Peyer's patch (tissue), 4 donors: Measurements from ENCODE around the gene RAB1B. TPM values are rescaled to one million over a fixed set of nuclear protein-coding genes. Genes with fewer than 3 reads are reported as not detected.

Source experiments
- DNase-seq, 3 donors: peaks; one replicate each; pipeline ENCODE4 v3.0.0-alpha.2; 2017 to 2019
- H3K27ac ChIP-seq, 4 donors: fragments of 200-600 bp; sonication (generic); one replicate each; pipeline ENCODE4 v1.5.1; 2016 to 2019
- H3K27me3 ChIP-seq, 2 donors: fragments of 200-600 bp; sonication (generic); one replicate each; pipeline ENCODE4 v1.5.1; 2019
- H3K36me3 ChIP-seq, 3 donors: fragments of 200-600 bp; sonication (generic); one replicate each; pipeline ENCODE4 v1.5.1; 2016 to 2019
- H3K4me1 ChIP-seq, 4 donors: fragments of 200-600 bp; sonication (generic); one replicate each; pipeline ENCODE4 v1.5.1; 2016 to 2019
- H3K4me3 ChIP-seq, 4 donors: fragments of 200-600 bp; sonication (generic); 1 replicate in 3 of 4; 2 replicates in 1 of 4; pipeline ENCODE4 v1.5.1; 2016 to 2019; ENCODE audit warnings: mild to moderate bottlenecking in 1 of 4
- H3K9me3 ChIP-seq, 4 donors: fragments of 200-600 bp; sonication (generic); one replicate each; pipeline ENCODE4 v1.5.1; 2016 to 2019; ENCODE audit warnings: mild to moderate bottlenecking in 1 of 4
- POLR2A ChIP-seq, 2 donors: fragments of 450-650 bp; IDR thresholded peaks; one replicate each; pipeline ENCODE4 v1.5.1; 2017; ENCODE audit warnings: antibody characterized with exemption in 2 of 2, mild to moderate bottlenecking in 2 of 2, moderate library complexity in 2 of 2
- total RNA-seq, 4 donors: library from RNA; depleted of rRNA; stranded (reverse); fragments of >200 nt; gene quantifications; one replicate each; pipeline ENCODE4 v1.1.0, GENCODE V29; 2016
- TF ChIP-seq, protein P1 (sequence below), 6 experiments: fragments of 450-650 bp in 4 of 6; fragments of 200-600 bp in 2 of 6; sonication (generic) in 1 of 6; IDR thresholded peaks; one replicate each; pipeline ENCODE4 v1.5.1; 2017 to 2019; ENCODE audit warnings: antibody characterized with exemption in 6 of 6, mild to moderate bottlenecking in 3 of 6, moderate library complexity in 1 of 6

The RAB1B gene
- total RNA-seq, 4 donors from 2014 or later, result 80.0 to 161 (median 103) TPM

DNA sequence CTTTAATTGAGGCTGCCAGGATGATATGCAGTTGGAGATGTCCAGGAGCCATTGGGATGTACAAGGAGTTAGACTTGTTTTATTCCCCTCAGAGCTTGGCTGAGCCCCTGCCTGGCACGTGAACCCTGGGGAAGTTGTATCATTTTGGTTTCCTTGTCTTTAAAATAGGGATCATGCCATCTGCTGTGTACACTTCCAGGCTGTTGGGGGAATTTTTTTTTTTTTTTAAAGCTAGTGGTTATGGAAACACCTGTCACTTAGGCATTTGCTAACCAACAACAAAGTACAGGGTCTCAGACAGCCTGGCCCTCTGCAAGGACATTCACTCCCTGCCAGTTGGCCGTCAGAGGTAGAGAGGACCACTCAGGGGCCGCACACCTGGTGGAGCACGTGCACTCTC is 8.5 kb upstream of the RAB1B start:
- H3K4me1 ChIP-seq, result peaks cover 0 to 16% (median 9%) of the 10 kb centered on the region in 4 donors
- peaks cover 0 to 28% (median 0%) of the 10 kb centered on the region in 3 donors for H3K36me3 ChIP-seq
- no peak for TF ChIP-seq POLR2A (IDR thresholded peaks at IDR 0.05)
- TF ChIP-seq, protein P1, sequence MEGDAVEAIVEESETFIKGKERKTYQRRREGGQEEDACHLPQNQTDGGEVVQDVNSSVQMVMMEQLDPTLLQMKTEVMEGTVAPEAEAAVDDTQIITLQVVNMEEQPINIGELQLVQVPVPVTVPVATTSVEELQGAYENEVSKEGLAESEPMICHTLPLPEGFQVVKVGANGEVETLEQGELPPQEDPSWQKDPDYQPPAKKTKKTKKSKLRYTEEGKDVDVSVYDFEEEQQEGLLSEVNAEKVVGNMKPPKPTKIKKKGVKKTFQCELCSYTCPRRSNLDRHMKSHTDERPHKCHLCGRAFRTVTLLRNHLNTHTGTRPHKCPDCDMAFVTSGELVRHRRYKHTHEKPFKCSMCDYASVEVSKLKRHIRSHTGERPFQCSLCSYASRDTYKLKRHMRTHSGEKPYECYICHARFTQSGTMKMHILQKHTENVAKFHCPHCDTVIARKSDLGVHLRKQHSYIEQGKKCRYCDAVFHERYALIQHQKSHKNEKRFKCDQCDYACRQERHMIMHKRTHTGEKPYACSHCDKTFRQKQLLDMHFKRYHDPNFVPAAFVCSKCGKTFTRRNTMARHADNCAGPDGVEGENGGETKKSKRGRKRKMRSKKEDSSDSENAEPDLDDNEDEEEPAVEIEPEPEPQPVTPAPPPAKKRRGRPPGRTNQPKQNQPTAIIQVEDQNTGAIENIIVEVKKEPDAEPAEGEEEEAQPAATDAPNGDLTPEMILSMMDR (IDR thresholded peaks at IDR 0.05), result no peak

DNA sequence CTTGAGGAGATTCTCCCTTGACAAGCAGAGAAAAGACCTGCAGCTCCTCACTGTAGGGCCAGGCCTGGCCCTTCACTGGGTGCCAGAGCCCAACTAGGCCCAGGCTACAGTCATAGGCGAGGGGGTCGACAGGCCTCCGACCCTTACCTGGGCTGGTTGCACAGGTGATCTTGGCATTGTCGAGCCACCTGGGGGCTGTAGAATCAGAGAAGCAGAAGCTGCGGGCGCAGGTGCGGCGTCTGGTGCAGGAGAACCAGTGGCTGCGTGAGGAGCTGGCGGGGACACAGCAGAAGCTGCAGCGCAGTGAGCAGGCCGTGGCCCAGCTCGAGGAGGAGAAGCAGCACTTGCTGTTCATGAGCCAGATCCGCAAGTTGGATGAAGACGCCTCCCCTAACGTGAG is 6.9 kb upstream of the RAB1B start:
- H3K27ac ChIP-seq, result no peak overlapping the region
- H3K4me3 ChIP-seq, result no peak overlapping the region
- H3K27me3 ChIP-seq, result no peaks in the 10 kb centered on the region
- DNase-seq, result no peak
- peaks cover 0 to 28% (median 0%) of the 10 kb centered on the region in 3 donors for H3K36me3 ChIP-seq
- H3K9me3 ChIP-seq, result no peaks in the 10 kb centered on the region
- TF ChIP-seq, protein P1 (IDR thresholded peaks at IDR 0.05), result no peak
- TF ChIP-seq POLR2A (IDR thresholded peaks at IDR 0.05), result no peak
- peaks cover 0 to 25% (median 7%) of the 10 kb centered on the region in 4 donors for H3K4me1 ChIP-seq

More for the DNA sequence above, 8.5 kb upstream of the RAB1B start:
- no peak overlapping the region for H3K27ac ChIP-seq
- no peak overlapping the region for H3K4me3 ChIP-seq
- no peaks in the 10 kb centered on the region for H3K27me3 ChIP-seq
- H3K9me3 ChIP-seq, result no peaks in the 10 kb centered on the region
- no peak for DNase-seq

DNA sequence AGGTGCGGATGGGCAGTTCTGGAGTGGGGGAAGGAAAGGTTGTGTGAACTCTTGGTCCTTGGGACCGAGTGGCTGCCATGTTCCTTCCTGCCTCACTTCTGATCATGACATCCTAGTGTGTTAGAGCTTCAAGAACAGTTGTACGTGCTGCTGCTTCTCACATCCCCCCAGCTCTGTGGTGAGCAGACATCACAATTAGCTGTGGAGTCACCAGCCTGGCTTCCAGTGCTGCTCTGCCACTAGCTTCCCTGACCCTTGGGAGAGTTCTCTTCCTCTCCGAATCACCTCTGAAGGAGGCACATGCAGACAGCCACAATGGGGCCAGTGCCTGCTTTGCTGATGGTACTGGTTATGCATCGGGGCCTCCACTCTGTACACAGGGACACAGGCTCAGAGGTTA is 6.2 kb upstream of the RAB1B start:
- Histone ChIP-seq H3K27me3 (no peaks in the 10 kb centered on the region), H3K9me3 (no peaks in the 10 kb centered on the region), H3K27ac (no peak overlapping the region), H3K4me3 (no peak overlapping the region), H3K4me1 (peaks cover 0 to 25% (median 6%) of the 10 kb centered on the region in 4 donors), H3K36me3 (peaks cover 0 to 28% (median 0%) of the 10 kb centered on the region in 3 donors)
- TF ChIP-seq, protein P1 (IDR thresholded peaks at IDR 0.05), result no peak
- TF ChIP-seq POLR2A (IDR thresholded peaks at IDR 0.05), result no peak
- DNase-seq, result no peak

DNA sequence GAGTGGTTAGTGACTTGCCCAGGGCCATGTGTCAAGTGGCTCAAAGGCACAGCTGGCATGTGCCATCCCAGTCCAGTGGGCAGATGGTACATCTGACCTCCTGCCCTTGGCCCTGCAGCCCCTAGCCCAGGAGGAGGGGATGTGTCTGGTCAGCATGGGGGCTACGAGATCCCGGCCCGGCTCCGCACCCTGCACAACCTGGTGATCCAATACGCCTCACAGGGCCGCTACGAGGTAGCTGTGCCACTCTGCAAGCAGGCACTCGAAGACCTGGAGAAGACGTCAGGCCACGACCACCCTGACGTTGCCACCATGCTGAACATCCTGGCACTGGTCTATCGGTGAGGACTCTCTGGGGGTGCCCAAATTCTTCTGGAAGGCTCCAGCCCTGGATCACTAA is 5.7 kb upstream of the RAB1B start:
- TF ChIP-seq, protein P1 (IDR thresholded peaks at IDR 0.05), result no peak
- TF ChIP-seq POLR2A (IDR thresholded peaks at IDR 0.05), result no peak
- Histone ChIP-seq H3K9me3 (no peaks in the 10 kb centered on the region), H3K27me3 (no peaks in the 10 kb centered on the region), H3K4me1 (peaks cover 0 to 23% (median 6%) of the 10 kb centered on the region in 4 donors), H3K36me3 (peaks cover 0 to 28% (median 0%) of the 10 kb centered on the region in 3 donors), H3K27ac (no peak overlapping the region), H3K4me3 (no peak overlapping the region)
- no peak for DNase-seq

DNA sequence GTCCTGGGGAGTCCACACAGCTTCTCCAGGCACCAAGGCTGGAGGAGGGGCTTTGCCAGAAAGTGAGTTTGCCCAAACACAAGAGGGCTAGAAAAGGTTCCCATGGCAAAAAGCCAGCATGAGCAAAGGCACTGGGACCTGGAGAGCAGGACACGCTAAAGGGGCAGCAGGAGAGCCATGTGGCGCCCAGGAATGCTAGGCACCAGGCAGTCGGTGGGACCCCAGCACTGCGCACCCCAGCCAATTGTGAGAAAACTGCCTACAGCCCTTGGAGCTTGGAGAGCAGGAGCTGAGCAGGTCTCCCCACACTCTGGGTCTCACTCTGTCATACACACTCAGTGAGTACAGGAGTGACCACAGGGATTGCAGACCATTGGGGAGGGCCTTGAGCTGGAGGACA is 5.2 kb upstream of the RAB1B start:
- Histone ChIP-seq H3K4me3 (no peak overlapping the region), H3K27ac (no peak overlapping the region), H3K9me3 (no peaks in the 10 kb centered on the region), H3K36me3 (peaks cover 0 to 28% (median 0%) of the 10 kb centered on the region in 3 donors), H3K4me1 (peaks cover 0 to 23% (median 6%) of the 10 kb centered on the region in 4 donors), H3K27me3 (no peaks in the 10 kb centered on the region)
- TF ChIP-seq, protein P1 (IDR thresholded peaks at IDR 0.05), result no peak
- no peak for TF ChIP-seq POLR2A (IDR thresholded peaks at IDR 0.05)
- no peak for DNase-seq

DNA sequence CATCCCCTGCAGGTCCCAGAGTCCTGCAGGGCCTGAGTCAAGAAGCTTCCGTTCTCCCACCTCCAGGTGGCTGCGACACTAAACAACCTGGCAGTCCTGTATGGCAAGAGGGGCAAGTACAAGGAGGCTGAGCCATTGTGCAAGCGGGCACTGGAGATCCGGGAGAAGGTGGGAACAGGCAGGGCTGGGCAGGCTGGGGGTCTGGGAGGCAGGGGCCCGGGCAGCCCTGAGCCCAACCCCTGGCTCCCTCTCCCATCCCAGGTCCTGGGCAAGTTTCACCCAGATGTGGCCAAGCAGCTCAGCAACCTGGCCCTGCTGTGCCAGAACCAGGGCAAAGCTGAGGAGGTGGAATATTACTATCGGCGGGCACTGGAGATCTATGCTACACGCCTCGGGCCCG is 4.7 kb upstream of the RAB1B start:
- H3K9me3 ChIP-seq, result no peaks in the 10 kb centered on the region
- peaks cover 0 to 28% (median 0%) of the 10 kb centered on the region in 3 donors for H3K36me3 ChIP-seq
- peaks cover 0 to 18% (median 1%) of the 10 kb centered on the region in 4 donors for H3K4me1 ChIP-seq
- no peaks in the 10 kb centered on the region for H3K27me3 ChIP-seq
- TF ChIP-seq POLR2A (IDR thresholded peaks at IDR 0.05), result no peak
- TF ChIP-seq, protein P1 (IDR thresholded peaks at IDR 0.05), result no peak
- no peak for DNase-seq
- no peak overlapping the region for H3K27ac ChIP-seq
- no peak overlapping the region for H3K4me3 ChIP-seq
